K562 (cell line): ENCODE results near the gene SLC4A2. TPM values are rescaled to one million over a fixed set of nuclear protein-coding genes. Genes with fewer than 3 reads are reported as not detected.
A peak's percentile ranks its signal among the peaks of the same experiment; 100 is the strongest.

Experiments used
- ASH1L ChIP-seq: fragments of 450-650 bp; IDR thresholded peaks from 2 replicates; pipeline ENCODE4 v1.6.1; 2018; ENCODE audit warnings: borderline replicate concordance, mild to moderate bottlenecking, low read depth; ENCODE audit not compliant: partially characterized antibody
- BRF1 ChIP-seq: IDR thresholded peaks from 3 replicates; pipeline ENCODE4 v1.6.1; 2011; ENCODE audit warnings: borderline replicate concordance, mild to moderate bottlenecking; ENCODE audit not compliant: insufficient read length; ENCODE audit errors: extremely low read depth
- DACH1 ChIP-seq: fragments of 450-650 bp; IDR thresholded peaks from 2 replicates; pipeline ENCODE4 v1.6.1; 2018; ENCODE audit not compliant: partially characterized antibody
- KLF6 ChIP-seq: fragments of 250-450 bp; sonication (Bioruptor Pico); IDR thresholded peaks from 2 replicates; pipeline ENCODE4 v1.4.0; 2020; ENCODE audit warnings: mild to moderate bottlenecking, moderate library complexity, borderline replicate concordance
- NCOR1 ChIP-seq: fragments of 450-650 bp; IDR thresholded peaks from 2 replicates; pipeline ENCODE4 v1.6.1; 2016; ENCODE audit warnings: mild to moderate bottlenecking, moderate library complexity
- PHTF2 ChIP-seq: fragments of 250-450 bp; sonication (Bioruptor Pico); IDR thresholded peaks from 2 replicates; pipeline ENCODE4 v1.5.0; 2021; ENCODE audit warnings: mild to moderate bottlenecking
- POLR3G ChIP-seq: IDR thresholded peaks from 2 replicates; pipeline ENCODE4 v1.6.1; 2011; ENCODE audit not compliant: insufficient read length, insufficient replicate concordance; ENCODE audit errors: extremely low read depth
- RB1 ChIP-seq: fragments of 450-650 bp; IDR thresholded peaks from 2 replicates; pipeline ENCODE4 v1.6.1; 2017; ENCODE audit warnings: low read depth, mild to moderate bottlenecking
- RCOR1 ChIP-seq, 2 experiments: IDR thresholded peaks; 2 replicates each; pipeline ENCODE4 v1.6.1; 2012; ENCODE audit warnings: low read depth in 2 of 2, low read length in 2 of 2, borderline replicate concordance in 1 of 2, improper control_type of control experiment in 1 of 2
- SIRT6 ChIP-seq: IDR thresholded peaks from one replicate; pipeline ENCODE4 v1.6.1; 2012; ENCODE audit warnings: low read depth, mild to moderate bottlenecking, control low read depth, inconsistent platforms, low read length, moderate library complexity
- SMARCA5 ChIP-seq: fragments of 450-650 bp; IDR thresholded peaks from 2 replicates; pipeline ENCODE4 v1.6.1; 2016
- ZC3H8 ChIP-seq: fragments of 450-650 bp; IDR thresholded peaks from 2 replicates; pipeline ENCODE4 v1.6.1; 2017
- ZNF354B ChIP-seq: fragments of 250-450 bp; sonication (Bioruptor Pico); IDR thresholded peaks from 2 replicates; pipeline ENCODE4 v1.4.0; 2020
- ZNF445 ChIP-seq: fragments of 250-450 bp; sonication (Bioruptor Pico); IDR thresholded peaks from 2 replicates; pipeline ENCODE4 v1.4.0; 2020; ENCODE audit warnings: low read depth, mild to moderate bottlenecking, moderate library complexity
- ZNF696 ChIP-seq: fragments of 250-450 bp; sonication (Bioruptor Pico); conservative IDR thresholded peaks from 2 replicates; pipeline ENCODE4 v1.4.0; 2020; ENCODE audit warnings: mild to moderate bottlenecking, moderate library complexity
- polyA plus RNA-seq, 8 experiments: library from polyadenylated mRNA; depleted of rRNA in 4 of 8; stranded (reverse) in 5 of 8; unstranded in 3 of 8; fragments of >200 nt; fragmentation: Nextera tagmentation in 2 of 8; fragmentation: Illumina TruSeq in 1 of 8; extraction: Ambion mirVana in 2 of 8; extraction: Trizol in 1 of 8; gene quantifications; 2 replicates each; pipeline versions ENCODE4 v1.2.1 to v1.2.3, GENCODE V29; 2011 to 2014; ENCODE audit warnings: inconsistent platforms in 1 of 8, missing spikeins in 1 of 8
- total RNA-seq, 7 experiments: library from RNA; depleted of rRNA in 6 of 7; stranded (reverse); fragments of >200 nt in 6 of 7; fragmentation: Illumina TruSeq in 2 of 7; extraction: Trizol in 2 of 7; gene quantifications; 2 replicates each; pipeline versions ENCODE4 v1.2.1 to v1.2.3, GENCODE V29; 2011 to 2021; ENCODE audit warnings: low replicate concordance in 1 of 7
- TF ChIP-seq, protein P1 (sequence below): fragments of 250-450 bp; sonication (Bioruptor Pico); IDR thresholded peaks from 2 replicates; pipeline ENCODE4 v1.4.0; 2020; ENCODE audit warnings: borderline replicate concordance
- TF ChIP-seq, protein P2 (sequence below): sonication (generic); formaldehyde crosslinking; IDR thresholded peaks from 2 replicates; pipeline ENCODE4 v1.8.1; 2023; ENCODE audit warnings: mild to moderate bottlenecking, missing genetic modification reagents, moderate library complexity
- TF ChIP-seq, protein P3 (sequence below): fragments of 450-650 bp; formaldehyde crosslinking; IDR thresholded peaks from 2 replicates; pipeline ENCODE4 v1.4.0; 2020; ENCODE audit warnings: mild to moderate bottlenecking, moderate library complexity
- TF ChIP-seq, protein P4 (sequence below), 2 experiments: fragments of 450-650 bp in 1 of 2; sonication (generic) in 1 of 2; formaldehyde crosslinking; conservative IDR thresholded peaks; 2 replicates each; pipeline versions ENCODE4 v1.4.0 to v1.8.1; 2020 to 2022; ENCODE audit warnings: mild to moderate bottlenecking in 1 of 2, missing genetic modification reagents in 1 of 2

Gene SLC4A2
- total and polyA plus RNA-seq, 9 of the 15 experiments (the other 6 are each of a cell fraction or from before 2014, with no cell fraction given) = 11.4 to 375 (median 130) TPM

DNA sequence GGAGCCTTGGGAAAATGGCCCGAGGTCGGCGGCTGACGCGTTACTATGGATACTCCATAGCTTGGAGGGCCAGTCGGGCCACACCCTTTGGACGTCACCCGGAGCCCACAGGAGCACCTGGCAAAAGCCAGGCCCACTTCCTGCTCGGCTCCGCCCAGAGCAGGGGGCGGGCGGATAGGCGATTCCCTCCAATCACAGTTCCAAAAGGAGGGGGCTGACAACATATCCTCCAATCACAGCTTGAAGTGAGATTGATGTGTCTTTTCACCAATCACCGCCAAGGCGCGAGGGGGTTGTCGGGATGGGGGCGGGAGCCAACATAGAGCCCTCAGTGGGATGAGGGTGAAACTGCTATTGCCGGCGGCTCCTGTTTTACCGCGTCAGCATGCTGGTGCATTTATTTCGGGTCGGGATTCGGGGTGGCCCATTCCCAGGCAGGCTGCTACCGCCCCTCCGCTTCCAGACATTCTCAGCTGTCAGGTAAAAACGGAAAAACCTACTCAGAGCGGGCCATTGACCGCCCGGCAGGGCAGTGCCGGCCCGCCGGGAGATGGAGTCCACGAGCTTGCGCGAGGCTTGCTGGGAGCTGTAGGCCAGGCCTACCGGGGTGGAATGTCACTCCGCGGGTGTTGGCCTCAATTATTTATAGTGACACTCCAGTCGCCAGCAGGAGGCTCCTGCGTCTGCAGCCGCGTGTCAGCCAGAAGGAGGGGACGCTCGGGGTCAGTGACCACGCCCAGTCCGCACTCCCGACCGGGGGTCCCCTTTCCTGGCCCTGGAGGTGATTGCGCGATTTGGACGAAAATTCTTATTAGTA lies 31.1 kb upstream of the SLC4A2 start, which contains the start of gene ABCB8 (continued):
- TF ChIP-seq DACH1 (peak; percentile 38), ZNF696 (CRISPR knock-in tag) (no peak), ZC3H8 (no peak), PHTF2 (no peak), ASH1L (peak; percentile 99), BRF1 (no peak), RB1 (peak; percentile 80), NCOR1 (peak; percentile 62), RCOR1 (IDR thresholded peaks at IDR 0.05; ENCODE audit: borderline replicate concordance in 1 of 2, low read depth in 2 of 2, low read length in 2 of 2) (peak in 1 of 2 experiments; percentile 74; a peak in 3 of 4 replicates), POLR3G (no peak), SIRT6 (no peak), SMARCA5 (no peak), KLF6 (peak; percentile 80; the same call in 1 of the 2 replicates), ZNF354B (CRISPR knock-in tag) (no peak), ZNF445 (CRISPR knock-in tag) (no peak)
- TF ChIP-seq, protein P1, sequence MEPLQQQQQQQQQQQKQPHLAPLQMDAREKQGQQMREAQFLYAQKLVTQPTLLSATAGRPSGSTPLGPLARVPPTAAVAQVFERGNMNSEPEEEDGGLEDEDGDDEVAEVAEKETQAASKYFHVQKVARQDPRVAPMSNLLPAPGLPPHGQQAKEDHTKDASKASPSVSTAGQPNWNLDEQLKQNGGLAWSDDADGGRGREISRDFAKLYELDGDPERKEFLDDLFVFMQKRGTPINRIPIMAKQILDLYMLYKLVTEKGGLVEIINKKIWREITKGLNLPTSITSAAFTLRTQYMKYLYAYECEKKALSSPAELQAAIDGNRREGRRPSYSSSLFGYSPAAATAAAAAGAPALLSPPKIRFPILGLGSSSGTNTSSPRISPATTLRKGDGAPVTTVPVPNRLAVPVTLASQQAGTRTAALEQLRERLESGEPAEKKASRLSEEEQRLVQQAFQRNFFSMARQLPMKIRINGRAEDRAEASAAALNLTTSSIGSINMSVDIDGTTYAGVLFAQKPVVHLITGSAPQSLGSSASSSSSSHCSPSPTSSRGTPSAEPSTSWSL = 0 out of 2 replicates have a peak, but pooled peaks have one; percentile 57
- TF ChIP-seq, protein P2, sequence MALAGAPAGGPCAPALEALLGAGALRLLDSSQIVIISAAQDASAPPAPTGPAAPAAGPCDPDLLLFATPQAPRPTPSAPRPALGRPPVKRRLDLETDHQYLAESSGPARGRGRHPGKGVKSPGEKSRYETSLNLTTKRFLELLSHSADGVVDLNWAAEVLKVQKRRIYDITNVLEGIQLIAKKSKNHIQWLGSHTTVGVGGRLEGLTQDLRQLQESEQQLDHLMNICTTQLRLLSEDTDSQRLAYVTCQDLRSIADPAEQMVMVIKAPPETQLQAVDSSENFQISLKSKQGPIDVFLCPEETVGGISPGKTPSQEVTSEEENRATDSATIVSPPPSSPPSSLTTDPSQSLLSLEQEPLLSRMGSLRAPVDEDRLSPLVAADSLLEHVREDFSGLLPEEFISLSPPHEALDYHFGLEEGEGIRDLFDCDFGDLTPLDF (CRISPR knock-in tag) = peak; percentile 79
- TF ChIP-seq, protein P3, sequence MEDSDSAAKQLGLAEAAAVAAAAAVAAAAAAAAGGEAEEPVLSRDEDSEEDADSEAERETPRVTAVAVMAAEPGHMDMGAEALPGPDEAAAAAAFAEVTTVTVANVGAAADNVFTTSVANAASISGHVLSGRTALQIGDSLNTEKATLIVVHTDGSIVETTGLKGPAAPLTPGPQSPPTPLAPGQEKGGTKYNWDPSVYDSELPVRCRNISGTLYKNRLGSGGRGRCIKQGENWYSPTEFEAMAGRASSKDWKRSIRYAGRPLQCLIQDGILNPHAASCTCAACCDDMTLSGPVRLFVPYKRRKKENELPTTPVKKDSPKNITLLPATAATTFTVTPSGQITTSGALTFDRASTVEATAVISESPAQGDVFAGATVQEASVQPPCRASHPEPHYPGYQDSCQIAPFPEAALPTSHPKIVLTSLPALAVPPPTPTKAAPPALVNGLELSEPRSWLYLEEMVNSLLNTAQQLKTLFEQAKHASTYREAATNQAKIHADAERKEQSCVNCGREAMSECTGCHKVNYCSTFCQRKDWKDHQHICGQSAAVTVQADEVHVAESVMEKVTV (CRISPR knock-in tag) = peak; percentile 78; the same call in 1 of the 2 replicates
- TF ChIP-seq, protein P4, sequence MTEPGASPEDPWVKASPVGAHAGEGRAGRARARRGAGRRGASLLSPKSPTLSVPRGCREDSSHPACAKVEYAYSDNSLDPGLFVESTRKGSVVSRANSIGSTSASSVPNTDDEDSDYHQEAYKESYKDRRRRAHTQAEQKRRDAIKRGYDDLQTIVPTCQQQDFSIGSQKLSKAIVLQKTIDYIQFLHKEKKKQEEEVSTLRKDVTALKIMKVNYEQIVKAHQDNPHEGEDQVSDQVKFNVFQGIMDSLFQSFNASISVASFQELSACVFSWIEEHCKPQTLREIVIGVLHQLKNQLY (CRISPR knock-in tag; conservative IDR thresholded peaks at IDR 0.05) = no peak
